HepG2 (cell line): ENCODE results near the gene BIRC2. TPM values are rescaled to one million over a fixed set of nuclear protein-coding genes. Genes with fewer than 3 reads are reported as not detected.

Source experiments
- CEBPG ChIP-seq: IDR thresholded peaks from 2 replicates; pipeline ENCODE4 v1.6.1; 2016
- CHD2 ChIP-seq: IDR thresholded peaks from 2 replicates; pipeline ENCODE4 v1.6.1; 2011; ENCODE audit warnings: low read depth, low read length, improper control_type of control experiment
- ETS1 ChIP-seq: sonication (generic); formaldehyde crosslinking; IDR thresholded peaks from 2 replicates; pipeline ENCODE4 v1.4.0; 2020; ENCODE audit warnings: missing genetic modification reagents
- FOXM1 ChIP-seq: sonication (generic); formaldehyde crosslinking; IDR thresholded peaks from 2 replicates; pipeline ENCODE4 v1.5.0; 2020; ENCODE audit warnings: missing genetic modification reagents
- HNRNPH1 ChIP-seq: fragments of 200-400 bp; formaldehyde crosslinking; optimal IDR thresholded peaks from 2 replicates; pipeline ENCODE3; 2017; ENCODE audit warnings: mild to moderate bottlenecking, low read depth, low read length
- MIER2 ChIP-seq: IDR thresholded peaks from 2 replicates; pipeline ENCODE4 v1.6.1; 2016; ENCODE audit warnings: missing biosample characterization, missing genetic modification reagents
- NAIF1 ChIP-seq: sonication (generic); formaldehyde crosslinking; IDR thresholded peaks from 2 replicates; pipeline ENCODE4 v1.5.0; 2020; ENCODE audit warnings: mild to moderate bottlenecking, missing genetic modification reagents, borderline replicate concordance
- PAX8 ChIP-seq: sonication (generic); formaldehyde crosslinking; IDR thresholded peaks from 2 replicates; pipeline ENCODE4 v1.8.0; 2022; ENCODE audit warnings: mild to moderate bottlenecking, missing genetic modification reagents, borderline replicate concordance
- RFX5 ChIP-seq: IDR thresholded peaks from 2 replicates; pipeline ENCODE4 v1.6.1; 2011; ENCODE audit warnings: low read depth, low read length, improper control_type of control experiment
- SKIL ChIP-seq: sonication (generic); formaldehyde crosslinking; IDR thresholded peaks from 2 replicates; pipeline ENCODE4 v1.8.0; 2022; ENCODE audit warnings: missing genetic modification reagents, mild to moderate bottlenecking, moderate library complexity, borderline replicate concordance
- SYNCRIP ChIP-seq: fragments of 200-400 bp; formaldehyde crosslinking; IDR thresholded peaks from 2 replicates; pipeline ENCODE4 v1.6.1; 2018; ENCODE audit warnings: mild to moderate bottlenecking, low read depth, low read length; ENCODE audit not compliant: insufficient read depth
- TCF7 ChIP-seq: sonication (generic); IDR thresholded peaks from 2 replicates; pipeline ENCODE4 v1.6.1; 2016; ENCODE audit warnings: antibody characterized with exemption, low read depth
- TEAD2 ChIP-seq: sonication (generic); formaldehyde crosslinking; IDR thresholded peaks from 2 replicates; pipeline ENCODE4 v1.9.0; 2021; ENCODE audit warnings: missing genetic modification reagents
- ZFP1 ChIP-seq: IDR thresholded peaks from 2 replicates; pipeline ENCODE4 v1.6.1; 2016
- ZNF235 ChIP-seq: sonication (generic); formaldehyde crosslinking; IDR thresholded peaks from 2 replicates; pipeline ENCODE4 v1.8.1; 2023; ENCODE audit warnings: mild to moderate bottlenecking, missing genetic modification reagents, borderline replicate concordance
- ZNF501 ChIP-seq: sonication (generic); formaldehyde crosslinking; IDR thresholded peaks from 2 replicates; pipeline ENCODE4 v1.5.1; 2020; ENCODE audit warnings: mild to moderate bottlenecking, moderate library complexity, missing genetic modification reagents
- ZNF557 ChIP-seq: sonication (generic); formaldehyde crosslinking; IDR thresholded peaks from 2 replicates; pipeline ENCODE4 v1.4.0; 2020; ENCODE audit warnings: missing genetic modification reagents
- ZSCAN29 ChIP-seq: sonication (generic); formaldehyde crosslinking; conservative IDR thresholded peaks from 2 replicates; pipeline ENCODE4 v1.4.0; 2020; ENCODE audit warnings: mild to moderate bottlenecking, missing genetic modification reagents
- polyA plus RNA-seq, 8 experiments: library from polyadenylated mRNA; depleted of rRNA in 3 of 8; stranded (reverse) in 7 of 8; unstranded in 1 of 8; fragments of >200 nt; fragmentation: Illumina TruSeq in 4 of 8; extraction: Trizol in 4 of 8; gene quantifications; 2 replicates each; pipeline versions ENCODE4 v1.2.1 to v1.2.3, GENCODE V29; 2011 to 2016; ENCODE audit warnings: low read depth in 4 of 8, missing spikeins in 1 of 8, mixed read lengths in 1 of 8; ENCODE audit not compliant: insufficient read depth in 1 of 8
- total RNA-seq, 5 experiments: library from RNA; depleted of rRNA; stranded (reverse); fragments of >200 nt; fragmentation: Illumina TruSeq; extraction: Trizol; gene quantifications; 2 replicates each; pipeline ENCODE4 v1.2.3, GENCODE V29; 2016; ENCODE audit warnings: low read depth in 1 of 5
- TF ChIP-seq, protein P1 (sequence below): sonication (generic); formaldehyde crosslinking; IDR thresholded peaks from 2 replicates; pipeline ENCODE4 v1.5.1; 2020; ENCODE audit warnings: missing genetic modification reagents, mild to moderate bottlenecking, borderline replicate concordance
- TF ChIP-seq, protein P2 (sequence below): IDR thresholded peaks from 2 replicates; pipeline ENCODE4 v1.6.1; 2018; ENCODE audit warnings: missing genetic modification reagents, mild to moderate bottlenecking, missing compliant biosample characterization
- TF ChIP-seq, protein P3 (sequence below): sonication (generic); formaldehyde crosslinking; IDR thresholded peaks from 2 replicates; pipeline ENCODE4 v1.4.0; 2020; ENCODE audit warnings: mild to moderate bottlenecking, missing genetic modification reagents

Gene BIRC2
- total and polyA plus RNA-seq, 2 of the 13 experiments (the other 11 are each of a cell fraction or from before 2014, with no cell fraction given): 61.7 to 62.2 TPM

DNA sequence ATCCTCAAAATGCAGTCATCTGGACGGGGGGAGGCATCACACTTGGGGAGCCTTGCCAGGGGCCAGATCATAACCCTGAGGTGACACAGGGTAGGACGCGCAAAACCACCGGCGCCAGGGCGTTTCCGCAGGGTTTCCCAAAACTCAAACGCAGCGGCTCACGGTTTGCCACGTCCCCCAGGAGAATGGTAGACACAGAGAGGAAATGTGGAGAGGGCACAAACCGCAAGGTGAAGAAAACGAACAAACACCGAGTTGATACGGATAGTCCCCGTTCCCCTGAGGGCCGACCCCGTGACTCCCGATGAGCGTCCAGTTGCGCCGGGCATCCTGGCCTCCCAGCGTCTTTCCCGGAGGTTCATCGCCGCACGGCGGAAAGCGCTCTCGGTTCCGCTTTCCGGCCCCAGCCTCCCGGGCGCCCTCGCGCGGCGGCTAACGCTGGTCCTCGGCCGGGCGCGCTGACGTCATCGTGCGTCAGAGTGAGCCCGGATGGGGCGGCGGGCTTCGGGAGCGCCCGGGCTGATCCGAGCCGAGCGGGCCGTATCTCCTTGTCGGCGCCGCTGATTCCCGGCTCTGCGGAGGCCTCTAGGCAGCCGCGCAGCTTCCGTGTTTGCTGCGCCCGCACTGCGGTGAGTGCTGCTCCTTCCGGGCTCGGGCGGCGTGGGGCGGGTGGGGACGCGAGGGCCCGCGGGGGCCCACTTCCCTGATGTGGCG is at the start of gene BIRC2 (continued):
- TF ChIP-seq NAIF1 (no peak), CHD2 (no peak), ZFP1 (CRISPR knock-in tag) (peak; percentile 38; the same call in 1 of the 2 replicates), SYNCRIP (no peak), HNRNPH1 (no peak), ZNF235 (no peak), ZSCAN29 (peak; percentile 73), ETS1 (no peak), PAX8 (CRISPR knock-in tag) (no peak), CEBPG (CRISPR knock-in tag) (no peak), ZNF501 (CRISPR knock-in tag) (peak; percentile 86), ZNF557 (CRISPR knock-in tag) (no peak), SKIL (peak; percentile 60; the same call in 1 of the 2 replicates), RFX5 (peak; percentile 54; the same call in 1 of the 2 replicates), FOXM1 (CRISPR knock-in tag) (no peak), TCF7 (no peak), MIER2 (no peak; the same call in 1 of the 2 replicates), TEAD2 (CRISPR knock-in tag) (no peak)
- TF ChIP-seq, protein P1, sequence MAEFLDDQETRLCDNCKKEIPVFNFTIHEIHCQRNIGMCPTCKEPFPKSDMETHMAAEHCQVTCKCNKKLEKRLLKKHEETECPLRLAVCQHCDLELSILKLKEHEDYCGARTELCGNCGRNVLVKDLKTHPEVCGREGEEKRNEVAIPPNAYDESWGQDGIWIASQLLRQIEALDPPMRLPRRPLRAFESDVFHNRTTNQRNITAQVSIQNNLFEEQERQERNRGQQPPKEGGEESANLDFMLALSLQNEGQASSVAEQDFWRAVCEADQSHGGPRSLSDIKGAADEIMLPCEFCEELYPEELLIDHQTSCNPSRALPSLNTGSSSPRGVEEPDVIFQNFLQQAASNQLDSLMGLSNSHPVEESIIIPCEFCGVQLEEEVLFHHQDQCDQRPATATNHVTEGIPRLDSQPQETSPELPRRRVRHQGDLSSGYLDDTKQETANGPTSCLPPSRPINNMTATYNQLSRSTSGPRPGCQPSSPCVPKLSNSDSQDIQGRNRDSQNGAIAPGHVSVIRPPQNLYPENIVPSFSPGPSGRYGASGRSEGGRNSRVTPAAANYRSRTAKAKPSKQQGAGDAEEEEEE (CRISPR knock-in tag): no peak
- TF ChIP-seq, protein P2, sequence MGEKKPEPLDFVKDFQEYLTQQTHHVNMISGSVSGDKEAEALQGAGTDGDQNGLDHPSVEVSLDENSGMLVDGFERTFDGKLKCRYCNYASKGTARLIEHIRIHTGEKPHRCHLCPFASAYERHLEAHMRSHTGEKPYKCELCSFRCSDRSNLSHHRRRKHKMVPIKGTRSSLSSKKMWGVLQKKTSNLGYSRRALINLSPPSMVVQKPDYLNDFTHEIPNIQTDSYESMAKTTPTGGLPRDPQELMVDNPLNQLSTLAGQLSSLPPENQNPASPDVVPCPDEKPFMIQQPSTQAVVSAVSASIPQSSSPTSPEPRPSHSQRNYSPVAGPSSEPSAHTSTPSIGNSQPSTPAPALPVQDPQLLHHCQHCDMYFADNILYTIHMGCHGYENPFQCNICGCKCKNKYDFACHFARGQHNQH (CRISPR knock-in tag): peak; percentile 78
- TF ChIP-seq, protein P3, sequence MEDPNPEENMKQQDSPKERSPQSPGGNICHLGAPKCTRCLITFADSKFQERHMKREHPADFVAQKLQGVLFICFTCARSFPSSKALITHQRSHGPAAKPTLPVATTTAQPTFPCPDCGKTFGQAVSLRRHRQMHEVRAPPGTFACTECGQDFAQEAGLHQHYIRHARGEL (CRISPR knock-in tag): no peak
